K562 (cell line): ENCODE results near the gene BRAT1. TPM values are rescaled to one million over a fixed set of nuclear protein-coding genes. Genes with fewer than 3 reads are reported as not detected.
A peak's percentile ranks its signal among the peaks of the same experiment; 100 is the strongest.

Source experiments
- ATAC-seq: fragments of 200-7000 bp; cut with Tn5 transposase; 3 replicates; pipeline ENCODE4 v1.9.1; 2020; ENCODE audit warnings: moderate library complexity
- BruUV-seq: library from RNA; stranded (reverse); fragments of 400-500 nt; replicated peaks from 2 replicates; lab custom pipeline; 2021; lab: Mats Ljungman, UMichigan
- CTCF ChIA-PET: fragments of 300-600 bp; formaldehyde crosslinking; extraction: SDS; loops from one replicate; lab custom pipeline; 2021; ENCODE audit warnings: low intra/inter-chr PET ratio; lab: Yijun Ruan, JAX
- POLR2A ChIA-PET: fragments of 300-600, 350-650 bp; sonication (Branson Sonifier 250); formaldehyde crosslinking; extraction: SDS; loops from one replicate; lab custom pipeline; 2021; ENCODE audit warnings: antibody characterized with exemption, inconsistent platforms; lab: Yijun Ruan, JAX
- DNase-seq, 4 experiments: peaks; one replicate each; pipeline versions ENCODE4 v3.0.0 to v3.0.0-alpha.2; 2011 to 2018; ENCODE audit warnings: low spot score in 3 of 4, mixed read lengths in 3 of 4; ENCODE audit errors: extremely low read depth in 1 of 4
- FAIRE-seq: peaks from 2 replicates; lab custom pipeline; 2011; peaks lifted over from hg19 to GRCh38; lab: Jason Lieb, UNC
- H2AFZ ChIP-seq: 2 replicates; pipeline ENCODE4 v1.6.0; 2011; ENCODE audit warnings: low read depth, low read length, control low read depth, inconsistent platforms
- H3K27ac ChIP-seq: fragments of 200-600 bp; 3 replicates; pipeline ENCODE4 v1.8.0; 2011; ENCODE audit warnings: low read depth, mild to moderate bottlenecking, control low read depth, inconsistent platforms, low read length, moderate library complexity, mixed read lengths; ENCODE audit errors: extremely low read depth
- H3K27me3 ChIP-seq, 2 experiments: fragments of 300-600 bp in 1 of 2; 2 replicates in 1 of 2; 3 replicates in 1 of 2; pipeline versions ENCODE4 v1.6.0 to v1.8.0; 2011; ENCODE audit warnings: inconsistent platforms in 2 of 2, low read length in 2 of 2, mild to moderate bottlenecking in 1 of 2, mixed read lengths in 1 of 2, moderate library complexity in 1 of 2; ENCODE audit not compliant: control insufficient read depth in 2 of 2, insufficient read depth in 2 of 2
- H3K36me3 ChIP-seq: fragments of 300-600 bp; 3 replicates; pipeline ENCODE4 v1.8.0; 2011; ENCODE audit warnings: mild to moderate bottlenecking, low read length, inconsistent platforms; ENCODE audit not compliant: control insufficient read depth, insufficient read depth
- H3K4me1 ChIP-seq, 2 experiments: fragments of 200-600 bp in 1 of 2; replicated peaks in 1 of 2; 2 replicates in 1 of 2; 3 replicates in 1 of 2; pipeline versions ENCODE4 v1.5.1 to v1.8.0; 2011; ENCODE audit warnings: inconsistent platforms in 2 of 2, low read length in 2 of 2, mild to moderate bottlenecking in 1 of 2, mixed read lengths in 1 of 2, moderate library complexity in 1 of 2; ENCODE audit not compliant: control insufficient read depth in 2 of 2, insufficient read depth in 2 of 2
- H3K4me2 ChIP-seq: 2 replicates; pipeline ENCODE4 v1.6.1; 2011; ENCODE audit warnings: low read length, control low read depth, inconsistent platforms, mixed read lengths; ENCODE audit not compliant: insufficient read depth
- H3K4me3 ChIP-seq: fragments of 200-600 bp; sonication (generic), shearing (Covaris generic); 2 replicates; pipeline ENCODE4 v1.5.1; 2016; ENCODE audit warnings: control low read depth, inconsistent platforms
- H3K79me2 ChIP-seq: fragments of 200-600 bp; 3 replicates; pipeline ENCODE4 v1.8.0; 2011; ENCODE audit warnings: low read length, inconsistent platforms; ENCODE audit not compliant: control insufficient read depth, insufficient read depth
- H3K9ac ChIP-seq, 2 experiments: 2 replicates each; pipeline versions ENCODE4 v1.6.0 to v1.6.1; 2011; ENCODE audit warnings: low read depth in 2 of 2, low read length in 2 of 2, control low read depth in 1 of 2, inconsistent platforms in 1 of 2, mild to moderate bottlenecking in 1 of 2, mixed read lengths in 1 of 2; ENCODE audit not compliant: insufficient read depth in 1 of 2
- H3K9me1 ChIP-seq: one replicate; pipeline ENCODE4 v1.6.0; 2011; ENCODE audit warnings: inconsistent platforms, mild to moderate bottlenecking, low read length, moderate library complexity; ENCODE audit not compliant: control insufficient read depth, insufficient read depth
- H3K9me3 ChIP-seq: replicated peaks from 2 replicates; pipeline ENCODE4 v1.5.1; 2011; ENCODE audit warnings: low read depth, low read length, inconsistent platforms; ENCODE audit not compliant: control insufficient read depth, insufficient read depth
- H4K20me1 ChIP-seq: replicated peaks from 2 replicates; pipeline ENCODE4 v1.6.1; 2011; ENCODE audit warnings: low read length, inconsistent platforms, mixed read lengths; ENCODE audit not compliant: control insufficient read depth, insufficient read depth
- ATF2 ChIP-seq: sonication (generic); formaldehyde crosslinking; IDR thresholded peaks from 2 replicates; pipeline ENCODE4 v1.8.1; 2022; ENCODE audit warnings: missing genetic modification reagents
- EGR1 ChIP-seq: fragments of 450-650 bp; conservative IDR thresholded peaks from 2 replicates; pipeline ENCODE4 v1.6.1; 2017; ENCODE audit warnings: mild to moderate bottlenecking
- EP400 ChIP-seq: fragments of 450-650 bp; IDR thresholded peaks from 2 replicates; pipeline ENCODE4 v1.6.1; 2017; ENCODE audit warnings: antibody characterized with exemption, mild to moderate bottlenecking, moderate library complexity
- NBN ChIP-seq: fragments of 450-650 bp; IDR thresholded peaks from 2 replicates; pipeline ENCODE4 v1.6.1; 2016; ENCODE audit warnings: low read depth, mild to moderate bottlenecking
- PTTG1 ChIP-seq: fragments of 450-650 bp; IDR thresholded peaks from 2 replicates; pipeline ENCODE4 v1.6.1; 2016; ENCODE audit warnings: low read depth, mild to moderate bottlenecking, missing genetic modification characterization, missing compliant biosample characterization
- RBM14 ChIP-seq: fragments of 200-400 bp; formaldehyde crosslinking; IDR thresholded peaks from 2 replicates; pipeline ENCODE4 v1.6.1; 2018; ENCODE audit warnings: low read depth, mild to moderate bottlenecking, low read length, moderate library complexity, borderline replicate concordance; ENCODE audit not compliant: insufficient read depth
- TEAD4 ChIP-seq, 2 experiments: sonication (generic) in 1 of 2; formaldehyde crosslinking in 1 of 2; IDR thresholded peaks; 2 replicates each; pipeline versions ENCODE4 v1.6.1 to v1.8.0; 2012 to 2022; ENCODE audit warnings: borderline replicate concordance in 1 of 2, inconsistent platforms in 1 of 2, low read length in 1 of 2, mild to moderate bottlenecking in 1 of 2, missing genetic modification reagents in 1 of 2
- ZFP36 ChIP-seq: fragments of 150-350 bp; IDR thresholded peaks from 2 replicates; pipeline ENCODE4 v1.6.1; 2018; ENCODE audit warnings: low read length, low read depth; ENCODE audit not compliant: partially characterized antibody
- ZFP91 ChIP-seq: sonication (generic); formaldehyde crosslinking; IDR thresholded peaks from 2 replicates; pipeline ENCODE4 v1.8.0; 2022; ENCODE audit warnings: mild to moderate bottlenecking, missing genetic modification reagents
- ZNF316 ChIP-seq: fragments of 450-650 bp; IDR thresholded peaks from 2 replicates; pipeline ENCODE4 v1.6.1; 2016
- ZNF583 ChIP-seq: fragments of 250-450 bp; sonication (Bioruptor Pico); IDR thresholded peaks from 2 replicates; pipeline ENCODE4 v1.4.0; 2020
- ZSCAN29 ChIP-seq: fragments of 450-650 bp; IDR thresholded peaks from 2 replicates; pipeline ENCODE4 v1.6.1; 2017
- WGBS: fragments of 100-300 bp; shearing (Covaris generic); methylation state at CpG from one replicate; pipeline ENCODE4 v1.1.6; 2016; ENCODE audit warnings: low coverage, mixed read lengths; ENCODE audit not compliant: insufficient coverage; ENCODE audit errors: missing lambda C conversion rate; 5-methylcytosine and 5-hydroxymethylcytosine counted together
- in situ Hi-C: fragments of 300-500 bp; cut with MboI; formaldehyde crosslinking; loops from 4 replicates; pipeline ENCODE4 v1.15.0; 2018; ENCODE audit warnings: inconsistent platforms, mixed read lengths
- intact Hi-C: fragments of 100-400 bp; cut with micrococcal nuclease; formaldehyde crosslinking; loops from 2 replicates; pipeline ENCODE4 v1.14.2; 2022
- polyA plus RNA-seq, 8 experiments: library from polyadenylated mRNA; depleted of rRNA in 4 of 8; stranded (reverse) in 5 of 8; unstranded in 3 of 8; fragments of >200 nt; fragmentation: Nextera tagmentation in 2 of 8; fragmentation: Illumina TruSeq in 1 of 8; extraction: Ambion mirVana in 2 of 8; extraction: Trizol in 1 of 8; gene quantifications; 2 replicates each; pipeline versions ENCODE4 v1.2.1 to v1.2.3, GENCODE V29; 2011 to 2014; ENCODE audit warnings: inconsistent platforms in 1 of 8, missing spikeins in 1 of 8
- total RNA-seq, 7 experiments: library from RNA; depleted of rRNA in 6 of 7; stranded (reverse); fragments of >200 nt in 6 of 7; fragmentation: Illumina TruSeq in 2 of 7; extraction: Trizol in 2 of 7; gene quantifications; 2 replicates each; pipeline versions ENCODE4 v1.2.1 to v1.2.3, GENCODE V29; 2011 to 2021; ENCODE audit warnings: low replicate concordance in 1 of 7
- TF ChIP-seq, protein P1 (sequence below): fragments of 250-450 bp; sonication (Bioruptor Pico); IDR thresholded peaks from 2 replicates; pipeline ENCODE4 v1.5.0; 2021; ENCODE audit warnings: mild to moderate bottlenecking, moderate library complexity
- TF ChIP-seq, protein P2 (sequence below): fragments of 250-450 bp; sonication (Bioruptor Pico); IDR thresholded peaks from 2 replicates; pipeline ENCODE4 v1.6.1; 2021; ENCODE audit warnings: mild to moderate bottlenecking

BRAT1 gene
- total and polyA plus RNA-seq, 9 of the 15 experiments (the other 6 are each of a cell fraction or from before 2014, with no cell fraction given), result 0.13 to 49.6 (median 10.5) TPM

DNA sequence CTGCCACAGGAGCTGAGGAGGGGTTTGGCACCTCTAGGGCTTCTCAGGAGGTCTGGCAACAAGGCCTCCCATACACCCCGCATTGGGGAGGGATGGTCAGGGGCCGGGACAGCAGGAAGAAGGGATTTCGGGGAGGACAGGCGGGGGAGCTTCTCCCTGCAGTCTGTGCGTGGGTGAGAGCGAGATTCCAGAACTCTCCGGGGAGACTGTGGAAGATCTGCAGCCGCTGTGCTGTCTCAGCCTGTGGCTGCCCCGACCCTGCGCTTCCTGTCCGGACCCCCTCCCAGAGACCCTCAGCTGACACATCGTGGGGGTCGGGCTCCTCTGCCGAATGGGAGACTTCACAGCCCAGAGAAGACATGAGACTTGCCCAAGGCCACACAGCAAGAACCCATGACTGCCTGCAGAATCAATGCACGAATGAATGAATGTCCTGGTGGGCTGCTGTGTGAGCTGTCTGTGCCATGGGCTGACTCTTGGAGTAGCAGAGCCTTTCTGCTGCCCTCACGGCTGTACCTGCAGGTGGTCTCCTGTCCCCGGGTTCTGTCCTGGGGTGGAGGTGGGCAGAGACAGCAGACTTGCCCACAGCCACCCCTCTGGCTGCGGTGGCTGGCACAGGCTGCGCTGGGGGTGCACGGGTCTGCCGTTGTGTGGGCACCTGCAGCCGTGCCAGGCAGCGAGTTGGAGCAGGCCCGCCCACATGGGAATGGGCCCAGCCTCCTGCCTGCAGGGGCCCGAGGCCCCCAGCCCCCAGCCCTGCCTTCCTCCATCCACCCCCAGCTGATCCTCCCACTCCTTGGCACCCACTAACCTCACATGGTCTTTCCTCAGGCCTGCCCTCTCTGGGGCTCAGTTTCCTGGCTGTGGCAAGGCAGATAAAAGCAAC is 52.0 kb downstream of the BRAT1 start:
- no peak overlapping the region for H3K4me3 ChIP-seq
- no peak for ATAC-seq
- DNase-seq, result no peak
- no peaks in the 10 kb centered on the region for H4K20me1 ChIP-seq
- no peak overlapping the region for H3K4me2 ChIP-seq
- no peak overlapping the region for H3K27ac ChIP-seq
- no peak overlapping the region for H3K9ac ChIP-seq
- in situ Hi-C loops, result no loop called here
- H3K4me1 ChIP-seq, result peaks cover 0 to 53% of the 10 kb centered on the region in 2 experiments; a peak in 2 of 5 replicates
- no peaks in the 10 kb centered on the region for H3K79me2 ChIP-seq
- intact Hi-C loops, result no loop called here
- H3K36me3 ChIP-seq, result no peaks in the 10 kb centered on the region
- CTCF ChIA-PET, result no interaction called here
- no TSS peak for BruUV-seq
- peaks cover 2 to 59% of the 10 kb centered on the region in 2 experiments; a peak in 3 of 5 replicates for H3K27me3 ChIP-seq
- POLR2A ChIA-PET, result interaction anchor here (0.7 kb wide), 1 partner anchor 308 kb away, joined by 3 read pairs; no protein-coding TSS in a partner anchor
- no peak for FAIRE-seq
- H2AFZ ChIP-seq, result no peak overlapping the region
- no peaks in the 10 kb centered on the region for H3K9me3 ChIP-seq
- 11% methylated on average over 22 of the region's 25 CpGs for WGBS
- TF ChIP-seq ATF2 (CRISPR knock-in tag) (no peak), EP400 (no peak), ZFP91 (no peak), NBN (no peak), ZFP36 (peak; percentile 63), PTTG1 (tag) (no peak), TEAD4 (IDR thresholded peaks at IDR 0.05; ENCODE audit: low read length) (no peak), TEAD4 (CRISPR knock-in tag; IDR thresholded peaks at IDR 0.05; ENCODE audit: borderline replicate concordance) (no peak), ZNF583 (CRISPR knock-in tag) (no peak), EGR1 (peak; percentile 58), ZNF316 (no peak), ZSCAN29 (no peak), RBM14 (no peak)
- TF ChIP-seq, protein P1, sequence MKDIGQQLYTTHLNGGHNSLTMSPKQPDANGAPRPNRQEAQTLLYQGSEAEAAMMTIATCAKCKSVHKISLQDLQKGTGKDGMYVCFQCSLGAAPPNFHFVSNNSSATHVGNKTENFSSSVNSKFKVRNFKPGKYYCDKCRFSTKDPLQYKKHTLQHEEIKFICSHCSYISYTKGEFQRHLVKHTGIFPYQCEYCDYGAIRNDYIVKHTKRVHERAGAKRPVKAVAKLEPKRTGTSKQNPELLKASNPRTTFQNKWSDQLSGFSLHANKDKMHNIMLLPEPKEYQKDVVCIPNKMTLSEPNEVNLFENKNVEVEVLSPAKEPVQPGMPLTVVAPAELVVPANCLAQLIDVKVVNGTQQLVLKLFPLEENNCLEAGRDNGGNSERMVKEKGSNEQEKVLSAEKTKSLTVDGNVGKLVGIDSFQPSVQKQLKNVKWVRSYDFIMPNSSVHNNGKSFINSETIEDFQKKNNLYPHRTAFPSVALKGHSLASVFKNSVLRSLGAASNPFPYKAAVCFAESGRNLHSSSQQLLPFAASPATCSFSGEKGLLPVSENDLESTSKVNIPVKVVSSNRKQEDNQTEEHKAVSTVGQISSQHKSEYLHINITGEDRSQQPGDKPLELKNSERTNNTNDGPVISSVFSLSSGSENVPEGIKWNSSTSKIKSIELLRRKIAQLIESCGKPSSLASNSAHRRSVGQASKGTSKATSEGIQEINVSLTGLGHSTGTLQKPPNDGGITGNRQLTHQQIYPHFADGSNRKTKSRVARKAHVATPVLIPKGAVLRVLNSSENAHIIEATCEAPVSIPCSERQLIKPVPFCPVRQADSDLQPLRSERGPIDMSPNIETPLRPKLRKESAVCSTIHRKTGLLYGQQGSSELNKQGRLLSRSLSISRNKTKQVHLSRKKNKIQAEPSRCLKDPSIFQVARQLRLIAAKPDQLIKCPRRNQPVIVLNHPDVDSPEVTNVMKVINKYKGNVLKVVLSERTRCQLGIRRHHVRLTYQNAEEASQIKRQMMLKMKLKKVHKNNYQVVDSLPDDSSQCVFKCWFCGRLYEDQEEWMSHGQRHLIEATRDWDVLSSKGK (CRISPR knock-in tag), result no peak
- TF ChIP-seq, protein P2, sequence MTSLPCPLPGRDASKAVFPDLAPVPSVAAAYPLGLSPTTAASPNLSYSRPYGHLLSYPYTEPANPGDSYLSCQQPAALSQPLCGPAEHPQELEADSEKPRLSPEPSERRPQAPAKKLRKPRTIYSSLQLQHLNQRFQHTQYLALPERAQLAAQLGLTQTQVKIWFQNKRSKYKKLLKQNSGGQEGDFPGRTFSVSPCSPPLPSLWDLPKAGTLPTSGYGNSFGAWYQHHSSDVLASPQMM (CRISPR knock-in tag), result no peak
- no peaks in the 10 kb centered on the region for H3K9me1 ChIP-seq
